Esophagus squamous epithelium (tissue), 4 donors: ENCODE measurements around the gene HDC.

ENCODE experiments used
- POLR2A ChIP-seq, 4 donors: fragments of 450-650 bp; IDR thresholded peaks; one replicate each; pipeline ENCODE4 v1.6.1; 2017; ENCODE audit warnings: antibody characterized with exemption in 4 of 4, mild to moderate bottlenecking in 4 of 4, moderate library complexity in 3 of 4
- TF ChIP-seq, protein P1 (sequence below), 6 experiments: fragments of 450-650 bp in 4 of 6; fragments of 200-600 bp in 2 of 6; sonication (generic) in 2 of 6; IDR thresholded peaks; one replicate each; pipeline ENCODE4 v1.5.1; 2016 to 2019; ENCODE audit warnings: antibody characterized with exemption in 6 of 6, mild to moderate bottlenecking in 4 of 6, moderate library complexity in 4 of 6

DNA sequence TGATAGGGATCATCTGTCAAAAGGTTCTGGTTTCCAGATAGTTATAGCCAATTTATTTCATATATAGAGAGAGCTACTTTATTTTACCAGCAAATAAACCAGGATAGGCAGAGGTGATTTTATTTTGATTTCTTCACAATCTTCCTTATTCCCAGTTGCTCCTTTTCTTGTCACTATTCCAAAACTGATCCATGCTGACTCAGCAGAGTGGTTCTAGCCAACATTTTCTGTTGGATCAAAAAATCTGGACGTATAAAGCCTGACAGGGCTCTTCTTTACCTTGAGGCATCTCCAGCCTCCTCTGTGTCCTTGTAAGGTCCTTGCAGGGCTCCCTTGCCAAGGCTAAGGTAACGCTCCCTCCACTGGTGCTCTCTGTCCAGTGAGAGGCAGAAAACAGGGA lies 15.8 kb downstream of the HDC start:
- TF ChIP-seq, protein P1, sequence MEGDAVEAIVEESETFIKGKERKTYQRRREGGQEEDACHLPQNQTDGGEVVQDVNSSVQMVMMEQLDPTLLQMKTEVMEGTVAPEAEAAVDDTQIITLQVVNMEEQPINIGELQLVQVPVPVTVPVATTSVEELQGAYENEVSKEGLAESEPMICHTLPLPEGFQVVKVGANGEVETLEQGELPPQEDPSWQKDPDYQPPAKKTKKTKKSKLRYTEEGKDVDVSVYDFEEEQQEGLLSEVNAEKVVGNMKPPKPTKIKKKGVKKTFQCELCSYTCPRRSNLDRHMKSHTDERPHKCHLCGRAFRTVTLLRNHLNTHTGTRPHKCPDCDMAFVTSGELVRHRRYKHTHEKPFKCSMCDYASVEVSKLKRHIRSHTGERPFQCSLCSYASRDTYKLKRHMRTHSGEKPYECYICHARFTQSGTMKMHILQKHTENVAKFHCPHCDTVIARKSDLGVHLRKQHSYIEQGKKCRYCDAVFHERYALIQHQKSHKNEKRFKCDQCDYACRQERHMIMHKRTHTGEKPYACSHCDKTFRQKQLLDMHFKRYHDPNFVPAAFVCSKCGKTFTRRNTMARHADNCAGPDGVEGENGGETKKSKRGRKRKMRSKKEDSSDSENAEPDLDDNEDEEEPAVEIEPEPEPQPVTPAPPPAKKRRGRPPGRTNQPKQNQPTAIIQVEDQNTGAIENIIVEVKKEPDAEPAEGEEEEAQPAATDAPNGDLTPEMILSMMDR (IDR thresholded peaks at IDR 0.05), result no peak
- TF ChIP-seq POLR2A (IDR thresholded peaks at IDR 0.05), result no peak
